Thyroid gland (tissue), 4 donors: ENCODE data around the gene CDCA4. TPM values are rescaled to one million over a fixed set of nuclear protein-coding genes. Genes with fewer than 3 reads are reported as not detected.
A peak's percentile ranks its signal among the peaks of the same experiment; 100 is the strongest.

Experiments used
- DNase-seq, 2 donors: peaks; one replicate each; pipeline ENCODE4 v3.0.0-alpha.2; 2019
- H3K27ac ChIP-seq, 3 donors: fragments of 200-600 bp; sonication (generic); 1 replicate in 2 of 3; 2 replicates in 1 of 3; pipeline ENCODE4 v1.5.1; 2016 to 2019; ENCODE audit warnings: mild to moderate bottlenecking in 1 of 3, moderate library complexity in 1 of 3
- H3K27me3 ChIP-seq: fragments of 200-600 bp; sonication (generic); one replicate; pipeline ENCODE4 v1.5.1; 2019
- H3K36me3 ChIP-seq, 2 donors: fragments of 200-600 bp; sonication (generic); one replicate each; pipeline ENCODE4 v1.5.1; 2016 to 2019
- H3K4me1 ChIP-seq, 2 donors: fragments of 200-600 bp; sonication (generic); one replicate each; pipeline ENCODE4 v1.5.1; 2017 to 2019
- H3K4me3 ChIP-seq, 3 donors: fragments of 200-600 bp; sonication (generic); replicated peaks in 1 of 3; 1 replicate in 2 of 3; 2 replicates in 1 of 3; pipeline ENCODE4 v1.5.1; 2016; ENCODE audit warnings: mild to moderate bottlenecking in 1 of 3
- H3K9me3 ChIP-seq: fragments of 200-600 bp; sonication (generic); one replicate; pipeline ENCODE4 v1.5.1; 2017
- CTCF ChIP-seq, 6 experiments: fragments of 200-600 bp in 3 of 6; fragments of 450-650 bp in 3 of 6; sonication (generic) in 3 of 6; IDR thresholded peaks; one replicate each; pipeline ENCODE4 v1.5.1; 2016 to 2019; ENCODE audit warnings: antibody characterized with exemption in 6 of 6, mild to moderate bottlenecking in 2 of 6, inconsistent platforms in 1 of 6, moderate library complexity in 1 of 6
- POLR2A ChIP-seq, 2 donors: fragments of 450-650 bp; IDR thresholded peaks; one replicate each; pipeline ENCODE4 v1.6.1; 2017; ENCODE audit warnings: antibody characterized with exemption in 2 of 2, mild to moderate bottlenecking in 2 of 2, moderate library complexity in 1 of 2
- WGBS, 2 donors: methylation state at CpG; one replicate each; pipeline ENCODE4 v1.1.5; 2017; 5-methylcytosine and 5-hydroxymethylcytosine counted together
- intact Hi-C: fragments of 100-400 bp; cut with DNase I; formaldehyde crosslinking; loops from one replicate; pipeline ENCODE4 v1.15.1; 2023
- total RNA-seq, 4 donors: library from RNA; depleted of rRNA; stranded (reverse); fragments of >200 nt; gene quantifications; one replicate each; pipeline ENCODE4 v1.2.3, GENCODE V29; 2016

Gene CDCA4
- total RNA-seq, 4 donors from 2014 or later = 5.8 to 8.1 (median 7.3) TPM

DNA sequence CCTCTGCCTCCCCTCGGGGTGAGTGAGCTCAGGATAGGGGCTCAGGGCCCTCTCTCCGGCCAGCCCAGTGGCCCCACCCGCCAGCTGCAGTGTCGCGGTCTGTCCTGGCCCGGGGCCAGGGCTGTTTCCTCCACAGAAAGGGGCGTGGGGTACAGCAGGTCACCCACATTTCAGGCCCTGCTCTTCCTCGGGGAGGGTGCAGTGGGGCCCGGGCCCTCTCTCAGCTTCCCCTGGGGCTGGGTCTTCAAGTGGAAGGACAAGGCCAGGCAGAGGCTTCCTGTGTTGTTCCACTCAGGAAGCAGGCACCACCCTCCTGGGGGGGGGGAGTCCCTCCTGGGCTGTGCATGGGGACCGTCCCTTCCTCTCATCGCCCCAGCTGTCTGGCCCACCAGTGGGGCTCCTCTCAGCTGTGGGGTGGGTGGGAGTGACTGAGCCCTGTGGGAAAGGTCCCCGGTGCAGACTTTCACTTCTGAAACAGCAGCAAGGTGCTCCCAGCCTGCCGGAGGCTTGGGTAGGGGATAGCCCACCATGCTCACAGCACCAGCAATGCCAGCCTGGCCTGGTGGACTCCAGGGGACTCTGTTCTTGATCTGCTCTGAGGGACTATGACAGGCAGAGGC lies 40.7 kb upstream of the CDCA4 start:
- peak; percentile 34 to 42 for DNase-seq

DNA sequence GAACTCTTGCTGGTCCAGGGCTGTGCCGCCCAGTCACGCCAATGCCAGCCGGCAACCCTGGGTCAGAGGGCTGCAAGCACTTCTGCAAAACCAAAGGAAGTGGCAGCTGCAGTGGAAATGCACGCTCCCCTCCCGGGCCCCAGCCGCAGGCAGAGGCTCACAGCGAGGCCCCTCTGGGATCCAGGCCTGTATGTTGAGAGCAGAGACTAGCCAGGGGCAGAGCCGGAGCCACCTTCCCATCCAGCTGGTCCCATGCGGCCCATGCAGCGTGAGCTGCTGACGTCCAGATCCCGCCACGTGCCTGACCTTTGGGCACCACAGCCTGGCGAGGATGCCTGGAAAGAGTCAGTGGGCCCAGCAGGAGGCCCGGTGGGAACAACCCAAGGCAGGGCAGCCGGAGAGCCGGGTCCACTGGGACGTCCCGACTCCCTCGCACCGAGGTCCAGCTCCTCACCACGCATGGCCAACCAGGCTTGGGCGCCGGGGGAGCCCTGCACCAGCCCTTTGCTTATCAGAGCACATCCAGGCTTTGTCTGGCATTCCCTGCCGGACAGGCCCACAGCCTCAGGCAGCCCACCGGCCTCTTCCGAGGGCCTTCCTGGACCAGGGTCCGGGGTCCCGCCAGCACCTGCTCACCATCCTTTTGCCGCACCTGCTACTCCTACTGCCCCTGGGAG lies 40.0 kb upstream of the CDCA4 start:
- whole genome bisulfite sequencing, 2 donors = 42 to 50% methylated on average over 10 to 18 of the region's 30 CpGs
- no peaks in the 10 kb centered on the region for H3K9me3 ChIP-seq
- H3K27ac ChIP-seq = peak overlapping the region; percentile 19 to 87 (median 86)
- no peak overlapping the region for H3K4me3 ChIP-seq
- no peaks in the 10 kb centered on the region for H3K27me3 ChIP-seq
- DNase-seq = peak; percentile 76 to 83
- no peaks in the 10 kb centered on the region for H3K36me3 ChIP-seq
- H3K4me1 ChIP-seq = peaks cover 42 to 59% of the 10 kb centered on the region in 2 donors
- intact Hi-C loops = no loop called here
- TF ChIP-seq POLR2A (IDR thresholded peaks at IDR 0.05) = no peak
- peak in 1 of 6 experiments; percentile 4 for TF ChIP-seq CTCF (IDR thresholded peaks at IDR 0.05)

More for the DNA sequence above, 40.7 kb upstream of the CDCA4 start:
- TF ChIP-seq POLR2A (IDR thresholded peaks at IDR 0.05) = no peak
- TF ChIP-seq CTCF (IDR thresholded peaks at IDR 0.05) = no peak
- WGBS, 2 donors = 30 to 43% methylated on average over 2 to 11 of the region's 13 CpGs
- Histone ChIP-seq H3K27ac (peak overlapping the region; percentile 19 to 87 (median 86)), H3K9me3 (no peaks in the 10 kb centered on the region), H3K27me3 (no peaks in the 10 kb centered on the region), H3K4me1 (peaks cover 42 to 63% of the 10 kb centered on the region in 2 donors), H3K36me3 (no peaks in the 10 kb centered on the region), H3K4me3 (no peak overlapping the region)
- intact Hi-C loops = no loop called here

GRCh38 chr14:105059925-105060565 lies 39.2 kb upstream of the CDCA4 start:
- intact Hi-C loops = no loop called here
- TF ChIP-seq CTCF (IDR thresholded peaks at IDR 0.05) = no peak
- TF ChIP-seq POLR2A (IDR thresholded peaks at IDR 0.05) = no peak
- Histone ChIP-seq H3K9me3 (no peaks in the 10 kb centered on the region), H3K4me1 (peaks cover 41 to 50% of the 10 kb centered on the region in 2 donors), H3K27me3 (no peaks in the 10 kb centered on the region), H3K36me3 (no peaks in the 10 kb centered on the region), H3K27ac (peak overlapping the region; percentile 12 to 87 (median 86)), H3K4me3 (no peak overlapping the region)
- DNase-seq = no peak
- WGBS, 2 donors = 81 to 95% methylated on average over 4 to 10 of the region's 16 CpGs

DNA sequence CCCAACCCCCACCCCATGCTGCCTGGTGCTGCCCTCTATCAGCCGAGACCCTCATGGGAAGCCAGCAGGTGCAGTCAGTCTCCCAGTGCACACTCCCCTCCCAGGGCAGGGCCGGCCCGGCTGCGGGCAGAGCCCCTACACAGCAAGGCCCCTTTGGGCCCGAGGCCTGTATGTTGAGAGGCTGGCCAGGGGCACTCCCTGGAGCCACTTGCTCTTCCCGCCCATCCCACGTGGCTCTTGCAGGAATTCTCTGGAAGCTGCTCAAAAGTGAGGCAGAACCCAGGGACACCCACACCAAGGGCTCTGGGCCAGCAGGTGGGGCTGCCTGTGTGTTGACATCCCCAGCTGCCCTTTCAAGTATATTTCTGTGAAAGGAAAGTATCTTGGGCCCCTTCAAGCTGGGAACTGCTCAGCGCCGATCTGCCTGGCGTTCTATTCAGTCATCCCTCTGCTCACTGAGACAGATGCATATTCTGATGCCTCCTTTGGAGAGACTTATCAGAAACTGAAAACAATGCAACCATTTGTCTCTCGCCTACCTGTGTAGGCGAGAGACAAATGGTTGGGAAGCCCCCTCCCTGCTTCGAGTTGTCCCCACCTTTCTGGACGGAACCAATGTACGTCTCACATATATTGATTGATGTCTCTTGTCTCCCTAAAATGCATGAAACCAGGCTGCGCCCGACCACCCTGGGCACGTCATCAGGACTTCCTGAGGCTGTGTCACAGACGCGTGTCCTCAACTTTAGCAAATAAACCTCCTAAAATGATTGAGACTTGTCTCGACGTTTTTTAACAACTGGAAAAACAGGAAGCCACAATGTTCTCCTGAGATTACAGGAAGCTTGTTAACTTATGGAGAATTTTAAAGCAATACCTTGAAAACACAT lies 38.4 kb upstream of the CDCA4 start:
- H3K9me3 ChIP-seq = no peaks in the 10 kb centered on the region
- peaks cover 33 to 43% of the 10 kb centered on the region in 2 donors for H3K4me1 ChIP-seq
- intact Hi-C loops = no loop called here
- H3K4me3 ChIP-seq = no peak overlapping the region
- peak in 4 of 6 experiments; percentile 28 to 46 (median 38) for TF ChIP-seq CTCF (IDR thresholded peaks at IDR 0.05)
- TF ChIP-seq POLR2A (IDR thresholded peaks at IDR 0.05) = peak in 1 of 2 donors; percentile 22
- H3K27ac ChIP-seq = peak overlapping the region; percentile 52 to 87 (median 86)
- no peaks in the 10 kb centered on the region for H3K36me3 ChIP-seq
- DNase-seq = peak; percentile 98
- 56 to 59% methylated on average over 15 to 16 of the region's 22 CpGs for WGBS, 2 donors
- H3K27me3 ChIP-seq = no peaks in the 10 kb centered on the region
